Common myeloid progenitor, CD34-positive (primary cell): ENCODE results near the gene CNN2.
A peak's percentile ranks its signal among the peaks of the same experiment; 100 is the strongest.

Source experiments
- CTCF ChIA-PET: fragments of 350-600 bp; sonication (Branson Sonifier 250); formaldehyde crosslinking; loops from one replicate; lab custom pipeline; 2021; ENCODE audit warnings: antibody characterized with exemption; lab: Charles Lee
- POLR2A ChIA-PET: fragments of 350-600 bp; sonication (Branson Sonifier 250); formaldehyde crosslinking; loops from one replicate; lab custom pipeline; 2021; ENCODE audit warnings: antibody characterized with exemption; lab: Charles Lee
- DNase-seq, 3 donors: peaks; one replicate each; pipeline versions ENCODE4 v3.0.0 to v3.0.0-alpha.2; 2013
- H3K27ac ChIP-seq, 2 experiments: 1 replicate in 1 of 2; 2 replicates in 1 of 2; pipeline ENCODE4 v1.7.0; 2013; ENCODE audit warnings: inconsistent platforms in 2 of 2, low read length in 2 of 2, mild to moderate bottlenecking in 2 of 2, low read depth in 1 of 2, moderate library complexity in 1 of 2; ENCODE audit not compliant: severe bottlenecking in 2 of 2, insufficient read depth in 1 of 2, poor library complexity in 1 of 2
- H3K27me3 ChIP-seq, 5 experiments: replicated peaks in 2 of 5; 1 replicate in 3 of 5; 2 replicates in 2 of 5; pipeline versions ENCODE4 v1.6.1 to v1.7.0; 2013; ENCODE audit warnings: low read length in 4 of 5, mild to moderate bottlenecking in 2 of 5, moderate library complexity in 2 of 5, inconsistent platforms in 1 of 5; ENCODE audit not compliant: insufficient read depth in 5 of 5, control insufficient read depth in 4 of 5
- H3K36me3 ChIP-seq, 4 experiments: 1 replicate in 2 of 4; 2 replicates in 2 of 4; pipeline versions ENCODE4 v1.6.1 to v1.7.0; 2013; ENCODE audit warnings: low read length in 3 of 4, control low read depth in 1 of 4, mild to moderate bottlenecking in 1 of 4; ENCODE audit not compliant: control insufficient read depth in 4 of 4, insufficient read depth in 4 of 4
- H3K4me1 ChIP-seq, 4 experiments: 1 replicate in 3 of 4; 2 replicates in 1 of 4; pipeline versions ENCODE4 v1.6.1 to v1.7.1; 2013; ENCODE audit warnings: low read length in 3 of 4, mild to moderate bottlenecking in 3 of 4, control low read depth in 1 of 4, inconsistent platforms in 1 of 4, moderate library complexity in 1 of 4; ENCODE audit not compliant: control insufficient read depth in 4 of 4, insufficient read depth in 4 of 4; ENCODE audit errors: control extremely low read depth in 1 of 4
- H3K4me3 ChIP-seq, 7 experiments: 1 replicate in 4 of 7; 2 replicates in 3 of 7; pipeline versions ENCODE4 v1.5.1 to v1.7.0; 2013; ENCODE audit warnings: mild to moderate bottlenecking in 7 of 7, low read length in 6 of 7, moderate library complexity in 6 of 7, inconsistent platforms in 2 of 7, low read depth in 2 of 7, control low read depth in 1 of 7; ENCODE audit not compliant: insufficient read depth in 4 of 7, control insufficient read depth in 1 of 7; ENCODE audit errors: extremely low read depth in 1 of 7
- H3K9me3 ChIP-seq, 5 experiments: 1 replicate in 4 of 5; 2 replicates in 1 of 5; pipeline versions ENCODE4 v1.6.1 to v1.7.1; 2013; ENCODE audit warnings: low read length in 4 of 5, mild to moderate bottlenecking in 2 of 5, inconsistent platforms in 1 of 5, low read depth in 1 of 5, moderate library complexity in 1 of 5; ENCODE audit not compliant: control insufficient read depth in 4 of 5, insufficient read depth in 2 of 5; ENCODE audit errors: control extremely low read depth in 1 of 5
- WGBS: methylation state at CpG from one replicate; pipeline ENCODE4 v1.1.5; 2013; ENCODE audit not compliant: insufficient coverage; 5-methylcytosine and 5-hydroxymethylcytosine counted together

Gene CNN2

GRCh38 chr19:1087813-1088415 lies 61.5 kb downstream of the CNN2 start:
- Histone ChIP-seq H3K36me3 (peaks cover 8 to 65% (median 48%) of the 10 kb centered on the region in 4 experiments), H3K27ac (peak overlapping the region in 1 of 2 experiments; percentile 49), H3K4me3 (peak overlapping the region in 2 of 7 experiments; percentile 2 to 23), H3K4me1 (peaks cover 2 to 39% (median 37%) of the 10 kb centered on the region in 4 experiments), H3K27me3 (no peaks in the 10 kb centered on the region), H3K9me3 (no peaks in the 10 kb centered on the region)
- 5% methylated on average over 25 of the region's 27 CpGs for WGBS
- DNase-seq, result peak; percentile 86 to 95 (median 94)
- ChIA-PET CTCF (interaction anchor here (0.6 to 7.1 kb wide), 6 partner anchors 9 to 224 kb away, joined by 3 to 34 read pairs (median 4); partner anchors contain the start of gene ARHGAP45), POLR2A (interaction anchor here (0.6 to 1.3 kb wide), 5 partner anchors 9 to 23 kb away, joined by 3 to 5 read pairs (median 3); no protein-coding TSS in a partner anchor)

GRCh38 chr19:1088416-1089010 lies 62.1 kb downstream of the CNN2 start:
- peaks cover 2 to 41% (median 38%) of the 10 kb centered on the region in 4 experiments for H3K4me1 ChIP-seq
- ChIA-PET CTCF (interaction anchor here (0.6 to 7.1 kb wide), 6 partner anchors 13 to 69 kb away, joined by 3 to 34 read pairs (median 5); partner anchors contain the start of genes ABCA7 and ARHGAP45), POLR2A (interaction anchor here (0.6 to 1.3 kb wide), 5 partner anchors 10 to 23 kb away, joined by 3 to 5 read pairs (median 3); no protein-coding TSS in a partner anchor)
- no peaks in the 10 kb centered on the region for H3K9me3 ChIP-seq
- DNase-seq, result no peak
- WGBS, result 78% methylated on average over 24 of the region's 27 CpGs
- no peaks in the 10 kb centered on the region for H3K27me3 ChIP-seq
- H3K36me3 ChIP-seq, result peaks cover 8 to 64% (median 46%) of the 10 kb centered on the region in 4 experiments
- peak overlapping the region in 3 of 7 experiments; percentile 24 to 36 (median 35) for H3K4me3 ChIP-seq
- H3K27ac ChIP-seq, result peak overlapping the region in 1 of 2 experiments; percentile 49
